GM21528 (cell line): Measurements from ENCODE around the gene POU6F1.
A peak's percentile ranks its signal among the peaks of the same experiment; 100 is the strongest.
"Not testable (repeated sequence)": the region's sequence is repeated elsewhere in the genome, so short reads cannot be mapped to it uniquely, and the experiment has no call there.

Experiments used
- ATAC-seq: cut with Tn5 transposase; IDR thresholded peaks from one replicate; pipeline ENCODE4 v1.9.1; 2021; ENCODE audit warnings: mild to moderate bottlenecking, moderate library complexity; ENCODE audit not compliant: unreplicated experiment, low FRiP score

Gene POU6F1, protein sequence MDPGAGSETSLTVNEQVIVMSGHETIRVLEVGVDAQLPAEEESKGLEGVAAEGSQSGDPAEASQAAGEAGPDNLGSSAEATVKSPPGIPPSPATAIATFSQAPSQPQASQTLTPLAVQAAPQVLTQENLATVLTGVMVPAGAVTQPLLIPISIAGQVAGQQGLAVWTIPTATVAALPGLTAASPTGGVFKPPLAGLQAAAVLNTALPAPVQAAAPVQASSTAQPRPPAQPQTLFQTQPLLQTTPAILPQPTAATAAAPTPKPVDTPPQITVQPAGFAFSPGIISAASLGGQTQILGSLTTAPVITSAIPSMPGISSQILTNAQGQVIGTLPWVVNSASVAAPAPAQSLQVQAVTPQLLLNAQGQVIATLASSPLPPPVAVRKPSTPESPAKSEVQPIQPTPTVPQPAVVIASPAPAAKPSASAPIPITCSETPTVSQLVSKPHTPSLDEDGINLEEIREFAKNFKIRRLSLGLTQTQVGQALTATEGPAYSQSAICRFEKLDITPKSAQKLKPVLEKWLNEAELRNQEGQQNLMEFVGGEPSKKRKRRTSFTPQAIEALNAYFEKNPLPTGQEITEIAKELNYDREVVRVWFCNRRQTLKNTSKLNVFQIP

DNA sequence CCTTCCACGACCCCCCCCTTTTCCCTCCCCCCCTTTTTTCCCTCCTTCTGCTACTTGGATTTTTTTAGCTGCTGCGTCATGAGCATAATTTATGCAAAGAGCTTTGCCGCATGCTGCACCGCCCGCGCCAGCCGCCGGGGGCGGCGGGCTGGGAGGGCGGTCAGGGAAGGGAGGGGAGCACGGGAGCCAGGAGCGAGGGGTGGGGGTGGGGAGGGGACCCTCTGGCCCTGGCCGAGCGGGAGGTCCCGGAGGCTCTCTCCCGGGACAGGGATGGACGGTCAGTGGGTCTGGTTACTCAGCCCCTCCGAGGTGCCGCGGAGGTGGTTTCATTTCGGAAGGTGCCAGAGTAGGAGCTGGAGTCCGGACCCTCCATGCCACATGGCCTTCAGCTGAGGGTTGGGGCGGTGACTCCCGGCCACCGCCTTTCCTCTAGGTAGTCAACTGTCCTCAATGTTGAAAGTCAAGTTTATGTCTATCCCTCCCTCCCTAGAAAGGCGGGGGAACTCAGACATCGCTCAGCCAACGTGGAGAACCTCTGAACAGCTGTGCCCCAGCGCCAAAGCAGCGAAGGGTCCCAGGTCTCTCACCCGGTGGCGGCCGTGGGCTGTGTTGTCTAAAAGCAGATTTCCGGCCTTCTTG, at the start of gene POU6F1:
Gene POU6F1 (minus strand): TSS at position 95 of the 639 bp plus-strand sequence. CDS start 11,226 bp downstream, outside the sequence.
- ATAC-seq = peak; percentile 77

DNA sequence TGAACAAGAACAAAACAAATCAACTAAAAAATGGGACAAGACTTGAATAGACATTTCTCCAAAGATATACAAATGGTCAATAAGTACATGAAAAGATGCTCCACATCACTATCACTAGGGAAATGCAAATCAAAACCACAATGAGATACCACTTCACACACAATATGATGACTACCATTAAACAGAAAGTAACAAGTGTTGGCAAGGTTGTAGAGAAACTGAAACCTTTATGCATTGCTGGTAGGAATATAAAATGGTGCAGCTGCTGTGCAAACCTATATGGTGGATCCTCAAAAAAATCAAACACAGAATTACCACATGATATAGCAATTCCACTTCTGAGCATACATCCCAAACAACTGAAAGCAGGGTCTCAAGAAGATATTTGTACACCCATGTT, 47.2 kb upstream of the POU6F1 start:
- ATAC-seq = no peak

DNA sequence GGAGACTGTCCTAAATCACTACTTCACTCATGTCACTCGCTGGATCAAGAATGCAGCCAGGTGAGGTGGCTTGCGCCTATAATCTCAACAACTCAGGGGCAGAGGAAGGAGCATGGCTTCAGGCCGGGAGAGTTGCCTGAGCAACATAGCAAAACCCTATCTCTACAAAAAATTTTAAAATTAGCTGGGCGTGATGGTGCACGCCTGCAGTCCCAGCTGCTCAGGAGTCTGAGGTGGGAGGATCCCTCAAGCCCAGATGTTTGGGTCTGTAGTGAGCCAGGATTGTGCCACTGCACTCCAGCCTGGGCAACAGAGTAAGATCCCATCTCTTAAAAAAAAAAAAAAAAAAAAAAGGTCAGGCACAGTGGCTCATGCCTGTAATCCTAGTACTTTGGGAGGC, 46.4 kb upstream of the POU6F1 start:
- ATAC-seq = no peak

DNA sequence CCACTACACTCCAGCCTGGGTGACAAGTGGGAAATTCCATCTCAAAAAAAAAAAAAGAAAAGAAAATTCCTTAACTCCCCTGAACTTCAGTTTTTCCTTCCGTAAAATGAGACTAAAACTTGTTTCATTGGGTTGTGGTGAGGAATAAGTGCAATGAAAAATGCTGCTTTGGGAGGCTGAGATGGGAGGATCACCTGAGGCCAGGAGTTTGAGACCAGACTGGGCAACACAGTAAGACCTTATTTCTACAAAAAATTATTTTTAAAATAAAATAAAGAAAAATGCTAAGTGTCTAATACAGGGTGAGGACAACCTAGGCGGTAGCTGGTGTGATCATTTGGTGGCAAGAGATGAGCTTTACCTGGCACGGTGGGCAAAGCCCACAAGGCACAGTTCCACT, 45.5 kb upstream of the POU6F1 start:
- no peak for ATAC-seq

DNA sequence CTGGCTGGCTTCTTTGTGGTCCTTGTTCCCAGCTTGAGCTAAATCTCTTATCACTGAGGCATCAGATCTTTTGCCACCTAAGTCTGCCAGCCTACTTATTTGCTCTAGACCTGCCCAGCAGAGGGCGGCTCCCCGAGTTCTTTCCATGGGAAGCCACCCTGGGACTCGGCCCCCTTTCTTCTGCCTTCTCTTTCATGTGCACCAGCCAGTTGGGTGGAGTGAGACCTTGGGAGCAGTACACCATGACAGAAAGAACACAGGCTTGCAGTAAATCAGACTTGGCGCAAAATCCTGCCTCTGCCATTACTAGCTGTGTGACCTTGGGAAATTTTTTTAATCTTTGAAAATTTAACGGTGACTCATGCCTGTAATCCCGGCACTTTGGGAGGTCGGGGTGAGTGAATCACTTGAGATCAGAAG, 44.9 kb upstream of the POU6F1 start:
- ATAC-seq = no peak

DNA sequence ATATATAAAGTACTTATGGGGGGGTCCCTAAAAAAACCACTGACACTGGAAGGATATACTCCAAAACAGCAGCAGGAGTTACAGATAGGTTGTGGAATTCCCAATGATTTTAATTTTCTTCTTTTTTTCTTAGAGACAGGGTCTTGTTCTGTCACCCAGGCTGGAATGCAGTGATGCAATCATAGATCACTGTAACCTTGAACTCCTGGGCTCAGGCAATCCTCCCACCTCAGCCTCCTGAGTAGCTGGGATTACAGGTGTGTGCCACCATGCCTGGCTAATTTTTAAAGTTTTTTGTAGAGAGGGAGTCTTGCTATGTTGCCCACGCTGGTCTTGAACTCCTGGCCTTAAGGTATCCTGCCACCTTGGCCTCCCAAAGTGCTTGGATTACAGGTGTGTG, 41.7 kb upstream of the POU6F1 start:
- ATAC-seq = not testable (repeated sequence)

DNA sequence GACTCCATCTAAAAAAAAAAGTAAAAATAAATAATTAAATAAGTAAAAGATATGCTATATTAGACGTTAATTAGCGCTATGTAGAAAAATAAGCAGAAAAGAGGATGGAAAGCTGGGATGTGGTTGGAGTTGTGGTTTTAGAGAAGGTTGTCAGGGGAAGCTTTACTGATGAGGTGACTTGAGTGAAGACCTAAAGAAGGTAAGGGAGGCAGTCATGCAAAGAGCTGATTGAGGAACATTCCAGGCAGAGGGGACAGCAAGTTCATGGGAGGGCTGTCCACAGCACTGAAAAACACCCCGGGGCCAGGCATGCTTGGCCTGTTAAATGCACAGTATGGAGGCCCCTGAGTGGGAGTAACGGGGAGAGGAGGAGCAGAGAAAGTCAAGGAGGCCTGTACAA, 36.7 kb upstream of the POU6F1 start:
- no peak for ATAC-seq

DNA sequence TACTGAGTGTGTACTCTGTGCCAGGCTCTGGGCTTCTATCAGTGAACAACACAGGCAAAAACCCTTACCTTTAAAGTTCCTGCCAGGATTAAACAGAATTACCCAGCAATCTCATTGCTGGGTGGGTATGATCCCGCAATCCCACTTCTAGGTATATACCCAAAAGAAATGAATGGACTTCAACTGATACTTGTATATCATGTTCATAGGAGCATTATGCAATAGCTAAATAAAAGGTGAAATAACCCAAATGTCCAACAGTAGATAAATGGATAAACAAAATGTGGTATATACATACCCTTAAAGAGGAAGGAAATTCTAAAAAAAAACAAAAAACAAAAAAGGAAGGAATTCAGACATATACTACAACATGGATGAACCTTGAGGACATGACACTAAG, 35.4 kb upstream of the POU6F1 start:
- no peak for ATAC-seq

DNA sequence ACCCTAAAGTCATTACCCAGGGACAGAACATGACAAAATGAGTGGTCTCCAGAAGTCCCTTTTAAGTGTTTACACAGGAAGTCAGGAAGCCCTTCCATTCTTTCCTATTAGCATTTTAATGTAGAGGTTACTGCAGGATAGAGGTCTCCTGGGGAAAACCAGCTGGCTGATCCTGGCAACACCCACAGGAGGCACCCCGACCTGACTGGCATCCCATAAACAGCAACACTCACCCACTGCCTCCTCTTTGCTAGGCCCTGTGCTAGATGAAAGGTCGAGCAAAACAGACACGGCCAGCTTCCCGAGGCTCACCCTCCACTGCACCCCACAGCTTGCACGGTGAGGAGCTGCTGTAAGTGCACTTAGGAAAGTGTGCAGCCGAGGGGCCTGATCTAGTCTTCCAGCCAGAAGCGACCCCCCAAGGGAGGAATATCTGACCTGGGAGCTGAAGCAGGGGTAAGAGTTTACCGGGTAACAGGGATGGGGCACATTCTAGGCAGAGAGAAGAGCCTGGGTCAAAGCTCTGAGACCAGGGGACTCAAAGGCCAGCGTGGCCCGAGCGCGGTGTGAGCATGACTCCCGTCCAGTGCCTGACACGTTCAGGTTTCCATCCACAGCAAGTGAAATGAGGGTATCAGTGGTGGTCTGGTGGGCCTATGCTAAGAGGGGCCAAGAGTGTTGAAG, 29.8 kb upstream of the POU6F1 start:
- no peak for ATAC-seq

DNA sequence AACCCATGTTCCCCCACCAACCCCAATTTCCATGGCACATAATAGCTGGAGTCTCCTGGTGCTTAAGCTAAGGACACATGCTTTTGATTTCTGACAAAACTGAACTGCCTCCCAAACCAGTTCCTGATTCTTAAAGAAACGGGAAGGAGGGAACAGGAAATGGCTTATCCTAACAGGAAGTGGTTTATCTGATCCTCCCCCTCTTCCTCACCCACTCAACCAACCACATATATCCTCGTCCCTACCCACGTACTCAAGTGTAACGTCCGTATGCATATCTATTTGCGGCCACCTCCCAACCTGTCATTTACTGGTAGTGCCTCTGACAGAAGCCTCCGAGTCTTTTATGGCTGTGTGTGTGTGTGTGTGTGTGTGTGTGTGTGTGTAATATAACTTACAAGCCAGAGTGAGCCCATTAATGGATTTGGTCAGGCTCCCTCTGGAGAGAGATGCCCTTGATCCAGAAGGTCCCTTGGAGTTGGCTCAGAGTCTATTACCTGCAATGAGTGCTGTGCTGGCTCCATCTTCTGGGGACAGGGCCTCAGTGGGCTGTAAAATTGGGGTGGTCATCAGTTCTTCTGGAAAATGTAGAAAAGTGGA, 28.5 kb upstream of the POU6F1 start:
- no peak for ATAC-seq

DNA sequence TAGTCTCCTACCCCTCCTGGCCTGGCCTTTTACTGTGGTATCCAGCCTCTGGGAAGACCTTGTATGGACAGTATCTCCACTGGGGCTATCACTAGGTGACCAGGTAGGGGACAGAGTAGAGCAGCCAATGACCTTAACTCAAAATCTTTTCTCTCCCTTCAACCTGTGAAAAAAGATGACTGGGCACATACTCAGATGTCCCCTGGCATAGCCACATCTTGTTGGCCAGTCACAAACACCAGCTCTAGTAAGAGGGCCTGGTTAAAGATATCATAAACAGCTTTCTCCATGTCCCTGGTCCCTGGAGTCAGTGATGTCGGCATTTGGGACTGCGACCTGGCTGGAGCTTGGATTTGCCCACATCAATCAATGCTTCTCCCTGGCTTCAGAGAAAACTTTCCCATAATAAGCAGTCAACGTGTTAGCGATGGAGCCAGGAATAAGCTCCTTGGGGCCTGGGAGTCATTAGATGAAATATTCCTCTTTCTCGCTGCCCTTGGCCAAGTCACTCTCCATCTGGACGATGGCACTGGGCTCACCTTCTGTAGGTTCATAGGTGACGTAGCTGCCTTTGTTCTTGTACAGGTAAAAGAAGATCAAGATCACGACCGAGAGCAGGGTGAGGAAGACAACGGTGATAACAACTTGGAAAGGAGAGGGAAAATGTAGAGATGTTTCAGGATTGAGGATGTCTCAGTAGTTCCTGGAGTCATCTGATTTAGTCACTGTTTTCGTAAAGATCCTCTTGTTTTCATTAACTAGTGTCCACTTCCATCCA, 27.8 kb upstream of the POU6F1 start:
- no peak for ATAC-seq

DNA sequence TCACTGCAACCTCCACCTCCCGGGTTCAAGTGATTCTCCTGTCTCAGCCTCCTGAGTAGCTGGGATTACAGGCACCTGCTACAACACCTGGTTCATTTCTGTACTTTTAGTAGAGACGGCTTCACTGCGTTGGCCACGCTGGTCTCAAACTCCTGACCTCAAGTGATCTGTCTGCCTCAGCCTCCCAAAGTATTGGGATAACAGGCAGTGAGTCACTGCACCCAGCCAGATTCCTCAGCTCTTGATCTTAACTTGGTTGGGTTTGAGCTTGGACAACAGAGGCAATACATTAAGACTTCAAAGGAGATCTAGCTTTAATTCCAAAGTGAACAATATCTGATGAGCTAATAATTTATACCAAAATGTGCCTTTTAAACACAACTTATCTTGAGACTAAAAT, 26.4 kb upstream of the POU6F1 start:
- no peak for ATAC-seq

DNA sequence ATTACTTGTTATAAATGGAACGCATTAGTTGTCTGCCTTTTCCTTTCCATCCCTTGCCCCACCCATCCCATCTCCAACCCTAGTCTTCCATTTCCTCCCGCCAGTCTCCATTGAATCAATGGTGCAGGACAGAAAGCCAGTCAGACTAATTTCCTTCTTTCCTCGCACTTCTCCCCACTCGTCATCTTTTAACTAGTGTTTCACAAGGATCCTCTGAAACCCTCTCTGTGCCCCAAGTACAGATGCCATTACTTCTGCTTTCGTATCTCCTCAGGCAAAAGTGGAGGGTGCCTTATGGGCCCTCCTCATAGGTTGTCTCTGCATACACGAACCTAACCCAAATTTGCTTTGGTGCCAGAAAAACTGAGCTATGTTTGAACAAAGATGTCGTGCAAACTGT, 25.0 kb upstream of the POU6F1 start:
- no peak for ATAC-seq

DNA sequence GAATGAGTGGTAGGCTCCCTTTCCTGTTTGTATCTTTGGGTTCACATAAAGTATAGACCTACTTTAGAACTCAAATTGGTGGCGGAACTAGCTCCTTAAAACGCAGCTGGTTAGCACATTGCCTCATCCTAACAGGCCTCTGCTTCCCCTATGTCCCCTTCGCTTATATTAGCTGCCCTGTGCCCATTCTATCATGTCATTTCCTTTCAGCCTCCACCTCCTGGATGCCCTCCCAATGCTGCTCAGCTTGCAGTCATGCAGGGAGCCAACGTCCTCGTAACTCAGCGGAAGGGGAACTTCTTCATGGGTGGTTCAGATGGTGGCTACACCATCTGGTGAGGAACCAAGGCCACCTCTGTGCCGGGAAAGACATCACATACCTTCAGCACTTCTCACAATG, 24.3 kb upstream of the POU6F1 start:
- no peak for ATAC-seq

DNA sequence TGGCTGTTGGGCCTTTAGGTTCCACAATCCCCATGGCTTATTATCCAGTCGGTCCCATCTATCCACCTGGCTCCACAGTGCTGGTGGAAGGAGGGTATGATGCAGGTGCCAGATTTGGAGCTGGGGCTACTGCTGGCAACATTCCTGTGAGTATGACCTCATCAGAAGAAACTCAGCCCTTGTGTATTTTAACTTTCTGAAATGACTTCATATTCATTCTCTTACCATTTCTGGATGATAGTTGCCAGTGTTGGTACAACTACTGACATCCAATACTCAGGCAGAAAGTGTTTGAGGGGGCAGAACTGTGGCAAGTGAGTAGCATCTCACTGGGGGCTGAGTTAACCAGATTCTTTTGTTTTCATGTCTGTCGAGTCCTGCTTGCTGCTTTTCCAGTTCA, 23.1 kb upstream of the POU6F1 start:
- no peak for ATAC-seq

DNA sequence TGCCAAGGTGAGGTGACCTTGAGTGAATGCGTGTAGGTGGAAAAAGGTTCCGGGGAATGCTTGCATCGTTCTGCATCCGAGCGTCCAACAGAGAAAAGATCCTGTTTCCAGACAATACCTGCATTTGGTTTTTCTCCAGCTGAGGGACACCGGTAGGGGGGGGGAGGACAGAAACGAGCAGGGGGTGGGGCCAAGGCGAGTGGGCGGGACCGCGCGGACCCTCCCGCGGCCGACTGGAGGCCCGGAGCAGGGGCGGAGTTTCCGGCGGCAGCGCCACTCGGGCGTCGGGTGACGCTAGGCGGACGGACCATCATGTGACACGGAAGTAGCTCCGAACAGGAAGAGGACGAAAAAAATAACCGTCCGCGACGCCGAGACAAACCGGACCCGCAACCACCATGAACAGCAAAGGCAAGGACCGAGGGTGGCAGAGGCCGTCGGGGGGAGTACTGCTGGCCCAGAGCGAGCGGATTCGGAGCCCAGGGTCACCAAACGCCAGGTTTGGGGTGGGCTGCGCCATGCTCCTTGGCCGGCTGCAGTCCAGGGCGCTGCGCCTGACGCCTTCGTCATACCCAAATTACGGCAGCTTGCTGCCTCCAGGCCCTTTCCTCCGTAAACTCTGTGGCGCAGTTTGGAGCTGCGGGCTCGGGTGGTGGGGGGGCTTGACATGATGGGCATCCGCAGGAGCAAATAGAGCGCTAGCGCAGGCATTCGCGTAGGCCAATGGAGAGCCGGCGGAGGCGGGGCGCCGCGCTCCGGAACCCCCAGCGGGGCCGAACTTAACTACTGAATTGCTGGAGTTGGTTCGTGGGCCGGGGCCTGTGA, 20.9 kb upstream of the POU6F1 start, which contains the start of gene DAZAP2:
Gene DAZAP2 (plus strand): TSS at position 317 of the 825 bp plus-strand sequence. CDS start 82 bp downstream, at position 399.
- ATAC-seq = peak; percentile 91

DNA sequence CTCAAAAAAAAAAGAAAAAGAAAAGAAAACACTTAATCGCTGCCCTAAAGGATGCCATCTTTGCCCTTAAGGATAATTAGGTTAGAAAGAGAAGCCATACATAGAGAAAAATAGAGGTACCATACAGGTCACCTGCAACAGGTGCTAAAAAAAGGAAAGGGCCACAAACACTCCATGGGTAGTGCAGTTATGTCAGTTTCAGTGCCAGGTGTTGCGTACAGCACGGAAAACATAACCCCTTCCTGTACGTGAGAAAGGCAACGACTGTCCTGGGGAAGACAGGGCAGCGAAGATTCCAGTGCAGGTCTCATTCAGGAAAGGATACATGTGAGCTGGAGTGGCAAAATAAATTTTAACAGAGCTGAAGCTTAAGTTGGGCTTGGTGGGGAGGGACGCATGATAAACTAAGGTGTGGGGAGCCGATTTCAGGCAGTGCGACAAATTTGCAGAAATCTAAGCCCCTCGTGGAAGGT, 20.2 kb upstream of the POU6F1 start:
- ATAC-seq = peak; percentile 13

DNA sequence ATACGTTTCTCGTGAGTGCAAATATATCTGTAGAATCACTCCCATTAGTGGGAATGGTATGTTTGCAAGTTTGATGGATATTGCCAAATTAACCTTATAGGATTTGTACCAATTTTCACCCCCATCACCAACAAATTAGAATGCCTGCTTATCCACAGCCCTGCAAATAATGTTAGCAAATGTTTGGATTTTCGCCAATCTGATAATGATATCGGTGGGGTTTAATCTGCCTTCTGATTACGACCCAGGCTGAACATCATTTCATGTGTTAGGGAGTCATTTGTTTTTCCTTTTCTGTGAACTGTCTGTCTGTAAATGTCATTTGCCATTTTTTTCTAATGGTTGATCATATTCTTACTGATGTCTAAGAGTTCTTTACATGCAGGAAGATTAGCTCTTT, 16.7 kb upstream of the POU6F1 start:
- ATAC-seq = no peak

DNA sequence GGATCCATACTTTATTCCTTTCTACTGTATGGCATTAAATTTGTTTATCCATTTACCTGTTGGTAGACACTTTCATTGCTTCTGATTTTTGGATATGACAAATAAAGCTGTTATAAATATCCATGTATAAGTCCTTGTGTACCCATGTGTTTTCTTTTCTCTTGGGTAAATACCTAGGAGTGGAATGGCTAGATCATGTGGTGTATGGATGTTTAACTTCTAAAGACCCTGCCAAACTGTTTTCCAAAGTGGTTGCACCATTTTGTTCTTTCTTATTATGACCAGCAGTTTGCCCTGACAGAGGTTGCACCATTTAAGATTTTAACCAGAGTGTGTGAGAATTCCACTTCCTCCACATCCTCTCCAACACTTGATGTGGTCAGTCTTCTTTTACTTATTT, 14.8 kb upstream of the POU6F1 start:
- no peak for ATAC-seq
